Body of pancreas (tissue), 4 donors: Measurements from ENCODE around the gene IL9R. TPM values are rescaled to one million over a fixed set of nuclear protein-coding genes. Genes with fewer than 3 reads are reported as not detected.

Experiments used
- ATAC-seq: fragments of 150-250 bp; one replicate; pipeline ENCODE4 v1.9.1; 2016
- DNase-seq, 4 donors: peaks; one replicate each; pipeline ENCODE4 v3.0.0-alpha.2; 2019
- H3K27ac ChIP-seq, 4 donors: fragments of 200-600 bp; sonication (generic); 1 replicate in 3 of 4; 2 replicates in 1 of 4; pipeline versions ENCODE4 v1.5.1 to v1.6.1; 2016 to 2019; ENCODE audit warnings: mild to moderate bottlenecking in 1 of 4, mixed read lengths in 1 of 4, moderate library complexity in 1 of 4
- H3K27me3 ChIP-seq, 2 donors: fragments of 200-600 bp; sonication (generic); one replicate each; pipeline ENCODE4 v1.6.0; 2016; ENCODE audit warnings: mild to moderate bottlenecking in 1 of 2
- H3K36me3 ChIP-seq, 2 donors: fragments of 200-600 bp; sonication (generic); replicated peaks in 1 of 2; 2 replicates each; pipeline ENCODE4 v1.5.1; 2016; ENCODE audit warnings: low read depth in 2 of 2; ENCODE audit not compliant: insufficient read depth in 1 of 2
- H3K4me1 ChIP-seq: fragments of 200-600 bp; sonication (generic); one replicate; pipeline ENCODE4 v1.6.0; 2016
- H3K4me3 ChIP-seq, 2 donors: fragments of 200-600 bp; sonication (generic); 1 replicate in 1 of 2; 2 replicates in 1 of 2; pipeline ENCODE4 v1.5.1; 2016 to 2019
- H3K9me3 ChIP-seq, 3 donors: fragments of 200-600 bp; sonication (generic); 1 replicate in 2 of 3; 2 replicates in 1 of 3; pipeline ENCODE4 v1.5.1; 2016
- CTCF ChIP-seq, 7 experiments: fragments of 450-650 bp in 4 of 7; fragments of 200-600 bp in 3 of 7; sonication (generic) in 3 of 7; IDR thresholded peaks; one replicate each; pipeline ENCODE4 v1.5.1; 2016 to 2019; ENCODE audit warnings: antibody characterized with exemption in 7 of 7
- POLR2A ChIP-seq, 3 donors: fragments of 450-650 bp; IDR thresholded peaks; one replicate each; pipeline ENCODE4 v1.6.1; 2016; ENCODE audit warnings: antibody characterized with exemption in 3 of 3, mild to moderate bottlenecking in 2 of 3
- WGBS, 2 donors: methylation state at CpG; one replicate each; pipeline ENCODE4 v1.1.5; 2017; 5-methylcytosine and 5-hydroxymethylcytosine counted together
- intact Hi-C: fragments of 100-400 bp; cut with DNase I; formaldehyde crosslinking; loops from one replicate; pipeline ENCODE4 v1.15.1; 2023
- total RNA-seq, 2 donors: library from RNA; depleted of rRNA; stranded (reverse); fragments of >200 nt; gene quantifications; one replicate each; pipeline ENCODE4 v1.1.0, GENCODE V29; 2016

Gene IL9R
- total RNA-seq, 2 donors from 2014 or later, result 2.0 TPM; not detected in 1

GRCh38 chrX:156001001-156001666 lies 3.6 kb downstream of the IL9R start:
- WGBS, 2 donors, result 60 to 68% methylated on average over 11 of the region's 12 CpGs
- Histone ChIP-seq H3K4me1 (no peaks in the 10 kb centered on the region), H3K36me3 (no peaks in the 10 kb centered on the region), H3K27me3 (no peaks in the 10 kb centered on the region), H3K27ac (no peak overlapping the region), H3K4me3 (no peak overlapping the region), H3K9me3 (no peaks in the 10 kb centered on the region)
- DNase-seq (no peak), ATAC-seq (no peak)
- intact Hi-C loops, result no loop called here
- TF ChIP-seq CTCF (IDR thresholded peaks at IDR 0.05) (no peak), POLR2A (IDR thresholded peaks at IDR 0.05) (no peak)

- no peak for TF ChIP-seq POLR2A (IDR thresholded peaks at IDR 0.05)
- TF ChIP-seq CTCF (IDR thresholded peaks at IDR 0.05), result no peak
- no peaks in the 10 kb centered on the region for H3K36me3 ChIP-seq
- no peak overlapping the region for H3K4me3 ChIP-seq
- no peaks in the 10 kb centered on the region for H3K4me1 ChIP-seq
- H3K9me3 ChIP-seq, result no peaks in the 10 kb centered on the region
- DNase-seq (no peak), ATAC-seq (no peak)
- no peaks in the 10 kb centered on the region for H3K27me3 ChIP-seq
- WGBS, 2 donors, result 61 to 64% methylated on average over 4 to 6 of the region's 6 CpGs
- H3K27ac ChIP-seq, result no peak overlapping the region
- intact Hi-C loops, result no loop called here
Observed at GRCh38 chrX:156001667-156002021, 4.1 kb downstream of the IL9R start.

DNA sequence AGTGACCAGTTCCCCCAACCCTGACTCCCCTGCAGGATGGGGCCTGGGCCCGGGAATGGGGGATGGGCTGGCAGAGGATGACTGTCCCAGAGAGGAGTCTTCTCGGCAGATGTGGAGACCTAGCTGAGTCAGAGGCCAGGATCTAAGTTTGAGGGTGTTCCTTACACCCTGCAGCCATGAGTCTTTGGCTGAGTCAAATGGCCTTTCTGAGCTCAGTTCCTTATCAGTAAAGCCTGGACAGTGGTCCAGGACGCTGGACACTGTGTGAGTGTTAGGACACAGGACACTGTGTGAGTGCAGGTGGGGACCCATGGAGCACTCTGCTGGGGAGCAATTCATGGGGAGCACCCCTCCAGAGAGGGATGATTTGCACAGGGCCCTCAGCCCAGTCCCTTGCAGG lies 5.0 kb downstream of the IL9R start:
- Histone ChIP-seq H3K4me3 (no peak overlapping the region), H3K27ac (no peak overlapping the region), H3K27me3 (no peaks in the 10 kb centered on the region), H3K9me3 (no peaks in the 10 kb centered on the region), H3K4me1 (no peaks in the 10 kb centered on the region), H3K36me3 (no peaks in the 10 kb centered on the region)
- TF ChIP-seq CTCF (IDR thresholded peaks at IDR 0.05) (no peak), POLR2A (IDR thresholded peaks at IDR 0.05) (no peak)
- ATAC-seq, result no peak
- intact Hi-C loops, result no loop called here
- 60 to 72% methylated on average over 3 of the region's 3 CpGs for WGBS, 2 donors
- DNase-seq, result no peak

- DNase-seq, result no peak
- H3K36me3 ChIP-seq, result no peaks in the 10 kb centered on the region
- intact Hi-C loops, result no loop called here
- H3K9me3 ChIP-seq, result no peaks in the 10 kb centered on the region
- no peaks in the 10 kb centered on the region for H3K4me1 ChIP-seq
- no peaks in the 10 kb centered on the region for H3K27me3 ChIP-seq
- ATAC-seq, result no peak
- WGBS, 2 donors, result 50 to 70% methylated on average over 3 to 14 of the region's 14 CpGs
- H3K4me3 ChIP-seq, result no peak overlapping the region
- TF ChIP-seq CTCF (IDR thresholded peaks at IDR 0.05) (no peak), POLR2A (IDR thresholded peaks at IDR 0.05) (no peak)
- no peak overlapping the region for H3K27ac ChIP-seq
Observed at GRCh38 chrX:156003486-156004185, 6.1 kb downstream of the IL9R start.

- no peaks in the 10 kb centered on the region for H3K9me3 ChIP-seq
- intact Hi-C loops, result no loop called here
- no peak overlapping the region for H3K27ac ChIP-seq
- 66 to 75% methylated on average over 1 to 2 of the region's 2 CpGs for WGBS, 2 donors
- no peaks in the 10 kb centered on the region for H3K36me3 ChIP-seq
- no peaks in the 10 kb centered on the region for H3K4me1 ChIP-seq
- no peaks in the 10 kb centered on the region for H3K27me3 ChIP-seq
- H3K4me3 ChIP-seq, result no peak overlapping the region
- DNase-seq (no peak), ATAC-seq (no peak)
- no peak for TF ChIP-seq CTCF (IDR thresholded peaks at IDR 0.05)
- no peak for TF ChIP-seq POLR2A (IDR thresholded peaks at IDR 0.05)
Observed at GRCh38 chrX:156004256-156004655, 6.8 kb downstream of the IL9R start.
